ENCODE measurements around the gene PTH2.
A peak's percentile ranks its signal among the peaks of the same experiment; 100 is the strongest.

Gene PTH2

GRCh38 chr19:49413348-49413747 is 9.9 kb downstream of the PTH2 start:
- Histone ChIP-seq H3K9me3 (ENCODE audit: insufficient read depth, low read length) (no peaks in the 10 kb centered on the region), H3K27me3 (ENCODE audit: low read depth, low read length) (0 out of 2 replicates have a peak, but pooled peaks cover 3% of the 10 kb centered on the region), H3K4me2 (ENCODE audit: low read length) (no peak overlapping the region), H2AFZ (ENCODE audit: low read depth, low read length) (no peak overlapping the region), H3K4me1 (ENCODE audit: low read length) (peaks cover 18% of the 10 kb centered on the region), H3K9ac (ENCODE audit: low read length) (no peak overlapping the region), H3K4me3 (ENCODE audit: low read length) (no peak overlapping the region), H3K79me2 (ENCODE audit: low read length) (no peaks in the 10 kb centered on the region), H3K36me3 (replicated peaks; ENCODE audit: low read depth, low read length) (no peaks in the 10 kb centered on the region), H4K20me1 (ENCODE audit: insufficient read depth, low read length) (no peaks in the 10 kb centered on the region), H3K27ac (ENCODE audit: low read length) (no peak overlapping the region)
- TF ChIP-seq, protein P1, sequence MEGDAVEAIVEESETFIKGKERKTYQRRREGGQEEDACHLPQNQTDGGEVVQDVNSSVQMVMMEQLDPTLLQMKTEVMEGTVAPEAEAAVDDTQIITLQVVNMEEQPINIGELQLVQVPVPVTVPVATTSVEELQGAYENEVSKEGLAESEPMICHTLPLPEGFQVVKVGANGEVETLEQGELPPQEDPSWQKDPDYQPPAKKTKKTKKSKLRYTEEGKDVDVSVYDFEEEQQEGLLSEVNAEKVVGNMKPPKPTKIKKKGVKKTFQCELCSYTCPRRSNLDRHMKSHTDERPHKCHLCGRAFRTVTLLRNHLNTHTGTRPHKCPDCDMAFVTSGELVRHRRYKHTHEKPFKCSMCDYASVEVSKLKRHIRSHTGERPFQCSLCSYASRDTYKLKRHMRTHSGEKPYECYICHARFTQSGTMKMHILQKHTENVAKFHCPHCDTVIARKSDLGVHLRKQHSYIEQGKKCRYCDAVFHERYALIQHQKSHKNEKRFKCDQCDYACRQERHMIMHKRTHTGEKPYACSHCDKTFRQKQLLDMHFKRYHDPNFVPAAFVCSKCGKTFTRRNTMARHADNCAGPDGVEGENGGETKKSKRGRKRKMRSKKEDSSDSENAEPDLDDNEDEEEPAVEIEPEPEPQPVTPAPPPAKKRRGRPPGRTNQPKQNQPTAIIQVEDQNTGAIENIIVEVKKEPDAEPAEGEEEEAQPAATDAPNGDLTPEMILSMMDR (IDR thresholded peaks at IDR 0.05; ENCODE audit: low read depth, low read length) = no peak
- no peak for TF ChIP-seq EZH2phosphoT487 (IDR thresholded peaks at IDR 0.05; ENCODE audit: low read depth)

GRCh38 chr19:49411681-49412326 is 11.4 kb downstream of the PTH2 start:
- no peak overlapping the region for H3K9ac ChIP-seq (ENCODE audit: low read length)
- no peak overlapping the region for H3K4me2 ChIP-seq (ENCODE audit: low read length)
- no peaks in the 10 kb centered on the region for H4K20me1 ChIP-seq (ENCODE audit: insufficient read depth, low read length)
- no peaks in the 10 kb centered on the region for H3K27me3 ChIP-seq (ENCODE audit: low read depth, low read length)
- H3K4me1 ChIP-seq (ENCODE audit: low read length) = peaks cover 33% of the 10 kb centered on the region
- no peak overlapping the region for H3K4me3 ChIP-seq (ENCODE audit: low read length)
- H2AFZ ChIP-seq (ENCODE audit: low read depth, low read length) = no peak overlapping the region
- H3K79me2 ChIP-seq (ENCODE audit: low read length) = no peaks in the 10 kb centered on the region
- TF ChIP-seq EZH2phosphoT487 (IDR thresholded peaks at IDR 0.05; ENCODE audit: low read depth) = no peak
- TF ChIP-seq, protein P1 (IDR thresholded peaks at IDR 0.05; ENCODE audit: low read depth, low read length) = no peak
- H3K9me3 ChIP-seq (ENCODE audit: insufficient read depth, low read length) = no peaks in the 10 kb centered on the region
- no peaks in the 10 kb centered on the region for H3K36me3 ChIP-seq (replicated peaks; ENCODE audit: low read depth, low read length)
- no peak overlapping the region for H3K27ac ChIP-seq (ENCODE audit: low read length)

- H4K20me1 ChIP-seq (ENCODE audit: insufficient read depth, low read length) = no peaks in the 10 kb centered on the region
- no peaks in the 10 kb centered on the region for H3K27me3 ChIP-seq (ENCODE audit: low read depth, low read length)
- H3K27ac ChIP-seq (ENCODE audit: low read length) = peak overlapping the region; percentile 43
- H3K4me3 ChIP-seq (ENCODE audit: low read length) = peak overlapping the region; percentile 60
- TF ChIP-seq, protein P1 (IDR thresholded peaks at IDR 0.05; ENCODE audit: low read depth, low read length) = no peak
- TF ChIP-seq EZH2phosphoT487 (IDR thresholded peaks at IDR 0.05; ENCODE audit: low read depth) = no peak
- peaks cover 42% of the 10 kb centered on the region for H3K4me1 ChIP-seq (ENCODE audit: low read length)
- H3K36me3 ChIP-seq (replicated peaks; ENCODE audit: low read depth, low read length) = no peaks in the 10 kb centered on the region
- H3K79me2 ChIP-seq (ENCODE audit: low read length) = no peaks in the 10 kb centered on the region
- H3K4me2 ChIP-seq (ENCODE audit: low read length) = peak overlapping the region; percentile 69
- peak overlapping the region; percentile 54; the same call in 1 of the 2 replicates for H3K9ac ChIP-seq (ENCODE audit: low read length)
- H3K9me3 ChIP-seq (ENCODE audit: insufficient read depth, low read length) = no peaks in the 10 kb centered on the region
- H2AFZ ChIP-seq (ENCODE audit: low read depth, low read length) = peak overlapping the region; percentile 94
Measured at GRCh38 chr19:49409441-49410029, 13.7 kb downstream of the PTH2 start.

GRCh38 chr19:49408816-49409440 is 14.3 kb downstream of the PTH2 start:
- Histone ChIP-seq H3K4me2 (ENCODE audit: low read length) (peak overlapping the region; percentile 69), H3K27ac (ENCODE audit: low read length) (peak overlapping the region; percentile 43)

More at GRCh38 chr19:49408816-49409440, 14.3 kb downstream of the PTH2 start:
- Histone ChIP-seq H2AFZ (ENCODE audit: low read depth, low read length) (peak overlapping the region; percentile 94), H3K4me1 (ENCODE audit: low read length) (peaks cover 42% of the 10 kb centered on the region), H3K79me2 (ENCODE audit: low read length) (no peaks in the 10 kb centered on the region), H3K27me3 (ENCODE audit: low read depth, low read length) (no peaks in the 10 kb centered on the region), H3K4me3 (ENCODE audit: low read length) (peak overlapping the region; percentile 60), H4K20me1 (ENCODE audit: insufficient read depth, low read length) (no peaks in the 10 kb centered on the region), H3K9ac (ENCODE audit: low read length) (peak overlapping the region; percentile 54; the same call in 1 of the 2 replicates), H3K9me3 (ENCODE audit: insufficient read depth, low read length) (no peaks in the 10 kb centered on the region), H3K36me3 (replicated peaks; ENCODE audit: low read depth, low read length) (no peaks in the 10 kb centered on the region)
- TF ChIP-seq, protein P1 (IDR thresholded peaks at IDR 0.05; ENCODE audit: low read depth, low read length) = no peak
- TF ChIP-seq EZH2phosphoT487 (IDR thresholded peaks at IDR 0.05; ENCODE audit: low read depth) = no peak
